Measurements from ENCODE around the gene SMDT1.

DNA sequence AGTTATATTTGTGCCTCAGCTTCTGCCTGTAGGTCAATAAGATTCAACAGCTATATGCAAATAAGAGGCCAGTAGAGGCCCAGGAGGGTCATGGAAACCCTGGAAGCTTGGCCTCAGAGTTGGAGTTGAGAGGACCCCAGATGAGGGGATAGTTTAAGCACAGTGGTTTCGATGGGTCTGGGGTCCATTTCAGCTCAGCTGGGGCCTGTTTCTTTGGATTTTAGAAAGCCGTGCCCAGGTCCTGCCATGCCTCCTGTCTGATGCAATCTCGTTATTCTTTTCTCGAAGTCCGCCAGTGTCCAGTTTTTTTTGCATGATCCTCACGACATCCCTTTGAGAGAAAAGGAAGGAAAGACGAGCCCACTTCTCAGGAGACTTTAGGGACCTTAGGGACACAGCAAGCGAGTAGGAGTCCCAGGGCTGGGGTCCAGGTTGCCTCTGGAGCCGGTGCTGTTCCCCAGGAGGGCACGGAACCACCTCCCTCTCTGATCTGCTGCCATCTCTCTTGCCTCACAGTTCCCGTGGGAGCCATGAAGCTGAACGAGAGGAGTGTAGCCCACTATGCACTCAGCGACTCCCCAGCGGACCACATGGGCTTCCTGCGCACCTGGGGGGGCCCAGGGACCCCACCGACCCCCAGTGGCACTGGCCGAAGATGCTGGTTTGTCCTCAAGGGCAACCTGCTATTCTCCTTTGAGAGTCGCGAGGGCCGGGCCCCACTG, 2.6 kb upstream of the SMDT1 start:
- TF ChIP-seq POLR2AphosphoS5 (IDR thresholded peaks at IDR 0.05) (no peak), POLR2A (IDR thresholded peaks at IDR 0.05; ENCODE audit: low read depth) (no peak)
- TF ChIP-seq, protein P1, sequence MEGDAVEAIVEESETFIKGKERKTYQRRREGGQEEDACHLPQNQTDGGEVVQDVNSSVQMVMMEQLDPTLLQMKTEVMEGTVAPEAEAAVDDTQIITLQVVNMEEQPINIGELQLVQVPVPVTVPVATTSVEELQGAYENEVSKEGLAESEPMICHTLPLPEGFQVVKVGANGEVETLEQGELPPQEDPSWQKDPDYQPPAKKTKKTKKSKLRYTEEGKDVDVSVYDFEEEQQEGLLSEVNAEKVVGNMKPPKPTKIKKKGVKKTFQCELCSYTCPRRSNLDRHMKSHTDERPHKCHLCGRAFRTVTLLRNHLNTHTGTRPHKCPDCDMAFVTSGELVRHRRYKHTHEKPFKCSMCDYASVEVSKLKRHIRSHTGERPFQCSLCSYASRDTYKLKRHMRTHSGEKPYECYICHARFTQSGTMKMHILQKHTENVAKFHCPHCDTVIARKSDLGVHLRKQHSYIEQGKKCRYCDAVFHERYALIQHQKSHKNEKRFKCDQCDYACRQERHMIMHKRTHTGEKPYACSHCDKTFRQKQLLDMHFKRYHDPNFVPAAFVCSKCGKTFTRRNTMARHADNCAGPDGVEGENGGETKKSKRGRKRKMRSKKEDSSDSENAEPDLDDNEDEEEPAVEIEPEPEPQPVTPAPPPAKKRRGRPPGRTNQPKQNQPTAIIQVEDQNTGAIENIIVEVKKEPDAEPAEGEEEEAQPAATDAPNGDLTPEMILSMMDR (IDR thresholded peaks at IDR 0.05): no peak
